OCI-LY7 (cell line): ENCODE measurements around the gene SLC25A41.
A peak's percentile ranks its signal among the peaks of the same experiment; 100 is the strongest.

Experiments
- EZH2phosphoT487 ChIP-seq: fragments of 200-600 bp; sonication (generic); IDR thresholded peaks from 2 replicates; pipeline ENCODE4 v1.6.1; 2018; ENCODE audit warnings: low read depth, borderline replicate concordance, mild to moderate bottlenecking, mixed run types, antibody characterized with exemption, low read length, moderate library complexity, mixed read lengths
- TF ChIP-seq, protein P1 (sequence below): fragments of 200-600 bp; sonication (generic); conservative IDR thresholded peaks from 2 replicates; pipeline ENCODE4 v1.5.1; 2014; ENCODE audit warnings: mild to moderate bottlenecking, antibody characterized with exemption, low read length, moderate library complexity, mixed read lengths

DNA sequence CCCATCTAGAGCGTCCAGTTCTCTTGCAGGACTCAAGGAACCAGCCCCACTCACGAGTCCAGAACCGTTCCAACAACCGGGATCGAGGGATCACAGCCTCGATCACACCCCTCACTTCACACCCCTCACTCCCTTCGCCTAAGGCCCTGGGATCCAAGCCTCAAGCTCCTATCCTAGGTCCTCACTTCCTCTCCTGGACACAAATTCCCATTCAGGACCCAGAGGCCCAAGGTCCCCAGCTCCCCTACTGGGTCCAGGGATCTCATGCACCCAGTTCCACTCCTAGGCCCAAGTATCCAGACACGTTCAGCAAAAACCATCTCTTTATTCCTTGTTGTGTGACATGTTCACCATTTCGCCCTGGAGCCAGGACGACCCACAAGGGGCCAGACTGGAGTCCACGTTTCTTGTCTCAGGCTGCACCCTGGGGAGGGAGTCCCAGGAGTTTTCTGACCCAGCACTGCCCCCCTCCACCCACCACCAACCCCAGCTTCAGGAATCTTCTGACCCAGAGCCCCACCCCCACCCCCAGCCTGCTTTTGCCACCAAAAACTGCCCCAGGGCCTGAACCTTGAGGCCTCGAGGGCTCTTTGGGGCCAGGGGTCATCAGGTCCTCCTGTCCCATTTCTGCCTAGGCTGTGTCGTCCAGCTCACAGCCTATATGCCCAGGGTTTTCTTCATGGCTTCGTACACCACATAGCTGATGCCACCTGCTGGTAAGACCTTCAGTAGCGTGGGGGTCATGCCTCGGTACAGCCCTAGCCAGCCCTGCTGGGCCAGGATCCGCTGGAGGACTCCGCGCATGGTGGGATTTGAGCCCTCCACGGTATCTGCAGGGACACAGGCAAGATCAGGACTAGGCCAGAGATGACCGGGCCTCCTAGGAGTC is 7.6 kb downstream of the SLC25A41 start:
- TF ChIP-seq, protein P1, sequence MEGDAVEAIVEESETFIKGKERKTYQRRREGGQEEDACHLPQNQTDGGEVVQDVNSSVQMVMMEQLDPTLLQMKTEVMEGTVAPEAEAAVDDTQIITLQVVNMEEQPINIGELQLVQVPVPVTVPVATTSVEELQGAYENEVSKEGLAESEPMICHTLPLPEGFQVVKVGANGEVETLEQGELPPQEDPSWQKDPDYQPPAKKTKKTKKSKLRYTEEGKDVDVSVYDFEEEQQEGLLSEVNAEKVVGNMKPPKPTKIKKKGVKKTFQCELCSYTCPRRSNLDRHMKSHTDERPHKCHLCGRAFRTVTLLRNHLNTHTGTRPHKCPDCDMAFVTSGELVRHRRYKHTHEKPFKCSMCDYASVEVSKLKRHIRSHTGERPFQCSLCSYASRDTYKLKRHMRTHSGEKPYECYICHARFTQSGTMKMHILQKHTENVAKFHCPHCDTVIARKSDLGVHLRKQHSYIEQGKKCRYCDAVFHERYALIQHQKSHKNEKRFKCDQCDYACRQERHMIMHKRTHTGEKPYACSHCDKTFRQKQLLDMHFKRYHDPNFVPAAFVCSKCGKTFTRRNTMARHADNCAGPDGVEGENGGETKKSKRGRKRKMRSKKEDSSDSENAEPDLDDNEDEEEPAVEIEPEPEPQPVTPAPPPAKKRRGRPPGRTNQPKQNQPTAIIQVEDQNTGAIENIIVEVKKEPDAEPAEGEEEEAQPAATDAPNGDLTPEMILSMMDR, result peak; percentile 73
- TF ChIP-seq EZH2phosphoT487, result no peak
